Stimulated activated CD4-positive, alpha-beta T cell treated with anti-CD3 and anti-CD28 coated beads, Interleukin-4, amount 100 ng/mL, for 4 hours (primary cell): ENCODE measurements around the gene SLF2.
"Not testable (repeated sequence)": the region's sequence is repeated elsewhere in the genome, so short reads cannot be mapped to it uniquely, and the experiment has no call there.

Experiments used
- DNase-seq, 2 experiments: peaks; one replicate each; pipeline ENCODE4 v3.0.0-alpha.2; 2020

The SLF2 gene

GRCh38 chr10:100966887-100967286 lies 54.1 kb downstream of the SLF2 start:
- no peak for DNase-seq

GRCh38 chr10:100967332-100967731 lies 54.6 kb downstream of the SLF2 start:
- DNase-seq: no peak

GRCh38 chr10:100968062-100968736 lies 55.4 kb downstream of the SLF2 start:
- no peak for DNase-seq

GRCh38 chr10:100968863-100969186 lies 56.1 kb downstream of the SLF2 start:
- DNase-seq: no peak

- peak; percentile 11 to 42 for DNase-seq
Measured at GRCh38 chr10:100969187-100970075, 56.7 kb downstream of the SLF2 start, which contains the start of gene SEMA4G. SEMA4G (plus strand) TSS chr10:100969504; CDS start chr10:100972913, 3,409 bp downstream.

- peak in 1 of 2 experiments; percentile 18 for DNase-seq
Measured at GRCh38 chr10:100970076-100970913, 57.5 kb downstream of the SLF2 start.

GRCh38 chr10:100970914-100971811 lies 58.4 kb downstream of the SLF2 start:
- DNase-seq: no peak

GRCh38 chr10:100972115-100972903 lies 59.5 kb downstream of the SLF2 start:
- DNase-seq: no peak

- DNase-seq: no peak
Measured at GRCh38 chr10:100972904-100973535, 60.3 kb downstream of the SLF2 start.

- not testable (repeated sequence) for DNase-seq
Measured at GRCh38 chr10:100975397-100975796, 62.6 kb downstream of the SLF2 start.

- no peak for DNase-seq
Measured at GRCh38 chr10:100976906-100977305, 64.1 kb downstream of the SLF2 start.

GRCh38 chr10:100977436-100977835 lies 64.7 kb downstream of the SLF2 start:
- DNase-seq: no peak

GRCh38 chr10:100978121-100978900 lies 65.5 kb downstream of the SLF2 start:
- DNase-seq: no peak

- DNase-seq: no peak
Measured at GRCh38 chr10:100978901-100979195, 66.1 kb downstream of the SLF2 start.

- no peak for DNase-seq
Measured at GRCh38 chr10:100979791-100980272, 67.1 kb downstream of the SLF2 start.

GRCh38 chr10:100980311-100980710 lies 67.5 kb downstream of the SLF2 start:
- DNase-seq: no peak

- no peak for DNase-seq
Measured at GRCh38 chr10:100980711-100981110, 67.9 kb downstream of the SLF2 start.

GRCh38 chr10:100981178-100981772 lies 68.5 kb downstream of the SLF2 start:
- no peak for DNase-seq
